ENCODE results near the gene LRRC56. TPM values are rescaled to one million over a fixed set of nuclear protein-coding genes. Genes with fewer than 3 reads are reported as not detected.
A peak's percentile ranks its signal among the peaks of the same experiment; 100 is the strongest.

The LRRC56 gene
- total and polyA plus RNA-seq, 2 of the 13 experiments (the other 11 are each of a cell fraction or from before 2014, with no cell fraction given), result 0.11 to 0.29 TPM

DNA sequence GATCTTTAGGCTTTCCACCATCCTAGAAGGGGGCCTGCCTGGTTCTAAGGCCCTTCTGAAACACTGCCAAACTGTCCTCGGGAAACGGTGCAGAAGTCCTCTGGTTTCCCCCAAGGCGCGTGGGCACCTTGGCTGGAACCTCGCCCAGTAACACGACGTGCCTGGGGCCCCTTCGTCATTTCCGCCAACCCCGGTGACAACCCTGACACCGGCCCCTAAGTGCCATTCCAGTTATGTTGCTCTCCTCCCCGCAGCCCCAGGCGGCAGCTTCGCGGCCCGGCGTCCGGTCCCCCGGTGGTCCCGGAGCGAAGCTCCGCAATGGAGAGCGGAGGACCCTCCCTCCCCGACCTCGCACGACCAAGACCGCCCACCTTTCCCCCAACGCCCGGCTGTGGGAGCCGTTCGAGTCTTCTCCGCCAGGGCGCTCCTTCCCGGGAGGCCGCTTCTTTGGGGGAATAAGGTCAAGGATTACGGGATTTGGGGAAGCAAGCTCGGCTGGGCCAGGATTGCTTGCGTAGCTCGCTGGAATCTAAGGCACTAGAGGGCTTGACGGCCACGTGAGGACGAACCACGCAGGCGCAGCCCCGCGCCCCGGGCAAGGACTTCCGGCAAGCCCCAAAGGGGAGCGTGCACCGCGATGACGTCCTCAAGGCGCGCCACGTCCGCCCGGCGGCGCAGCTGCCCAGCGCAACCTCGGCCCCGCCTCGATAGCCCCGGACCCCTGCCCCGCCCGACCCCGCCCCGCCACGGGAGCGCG is 30.9 kb upstream of the LRRC56 start (continued):
- TF ChIP-seq TEAD3 (CRISPR knock-in tag; optimal IDR thresholded peaks at IDR 0.05; ENCODE audit: borderline replicate concordance) (peak; percentile 19), FOXJ3 (CRISPR knock-in tag; IDR thresholded peaks at IDR 0.05; ENCODE audit: borderline replicate concordance) (peak; percentile 75), ZNF430 (CRISPR knock-in tag; IDR thresholded peaks at IDR 0.05) (0 out of 2 replicates have a peak, but pooled peaks have one; percentile 7), NKX3-1 (CRISPR knock-in tag; IDR thresholded peaks at IDR 0.05) (peak; percentile 74; the same call in 1 of the 2 replicates), CCDC6 (CRISPR knock-in tag; IDR thresholded peaks at IDR 0.05) (peak; percentile 89; the same call in 1 of the 2 replicates), ZNF547 (CRISPR knock-in tag; IDR thresholded peaks at IDR 0.05) (peak; percentile 71; the same call in 1 of the 2 replicates), ATF5 (CRISPR knock-in tag; IDR thresholded peaks at IDR 0.05; ENCODE audit: low read depth) (no peak), MXD3 (CRISPR knock-in tag; IDR thresholded peaks at IDR 0.05) (peak; percentile 60), ZNF34 (CRISPR knock-in tag; IDR thresholded peaks at IDR 0.05; ENCODE audit: borderline replicate concordance) (peak; percentile 29; the same call in 1 of the 2 replicates), ZBTB20 (CRISPR knock-in tag; IDR thresholded peaks at IDR 0.05; ENCODE audit: borderline replicate concordance, low read depth) (0 out of 2 replicates have a peak, but pooled peaks have one; percentile 69), ZSCAN29 (CRISPR knock-in tag; conservative IDR thresholded peaks at IDR 0.05) (0 out of 2 replicates have a peak, but pooled peaks have one; percentile 32), GMEB1 (CRISPR knock-in tag; IDR thresholded peaks at IDR 0.05; ENCODE audit: borderline replicate concordance) (peak; percentile 94), NCOA1 (CRISPR knock-in tag; IDR thresholded peaks at IDR 0.05) (peak; percentile 78; the same call in 1 of the 2 replicates), AKAP8 (CRISPR knock-in tag; IDR thresholded peaks at IDR 0.05) (peak; percentile 67), ZNF510 (CRISPR knock-in tag; IDR thresholded peaks at IDR 0.05; ENCODE audit: low read depth) (0 out of 2 replicates have a peak, but pooled peaks have one; percentile 46), POGK (CRISPR knock-in tag; conservative IDR thresholded peaks at IDR 0.05) (peak; percentile 81), MED13 (CRISPR knock-in tag; IDR thresholded peaks at IDR 0.05) (peak; percentile 90)
- TF ChIP-seq, protein P1, sequence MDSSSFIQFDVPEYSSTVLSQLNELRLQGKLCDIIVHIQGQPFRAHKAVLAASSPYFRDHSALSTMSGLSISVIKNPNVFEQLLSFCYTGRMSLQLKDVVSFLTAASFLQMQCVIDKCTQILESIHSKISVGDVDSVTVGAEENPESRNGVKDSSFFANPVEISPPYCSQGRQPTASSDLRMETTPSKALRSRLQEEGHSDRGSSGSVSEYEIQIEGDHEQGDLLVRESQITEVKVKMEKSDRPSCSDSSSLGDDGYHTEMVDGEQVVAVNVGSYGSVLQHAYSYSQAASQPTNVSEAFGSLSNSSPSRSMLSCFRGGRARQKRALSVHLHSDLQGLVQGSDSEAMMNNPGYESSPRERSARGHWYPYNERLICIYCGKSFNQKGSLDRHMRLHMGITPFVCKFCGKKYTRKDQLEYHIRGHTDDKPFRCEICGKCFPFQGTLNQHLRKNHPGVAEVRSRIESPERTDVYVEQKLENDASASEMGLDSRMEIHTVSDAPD (CRISPR knock-in tag; IDR thresholded peaks at IDR 0.05), result no peak
- TF ChIP-seq, protein P2, sequence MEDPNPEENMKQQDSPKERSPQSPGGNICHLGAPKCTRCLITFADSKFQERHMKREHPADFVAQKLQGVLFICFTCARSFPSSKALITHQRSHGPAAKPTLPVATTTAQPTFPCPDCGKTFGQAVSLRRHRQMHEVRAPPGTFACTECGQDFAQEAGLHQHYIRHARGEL (CRISPR knock-in tag; IDR thresholded peaks at IDR 0.05), result no peak
- TF ChIP-seq, protein P3, sequence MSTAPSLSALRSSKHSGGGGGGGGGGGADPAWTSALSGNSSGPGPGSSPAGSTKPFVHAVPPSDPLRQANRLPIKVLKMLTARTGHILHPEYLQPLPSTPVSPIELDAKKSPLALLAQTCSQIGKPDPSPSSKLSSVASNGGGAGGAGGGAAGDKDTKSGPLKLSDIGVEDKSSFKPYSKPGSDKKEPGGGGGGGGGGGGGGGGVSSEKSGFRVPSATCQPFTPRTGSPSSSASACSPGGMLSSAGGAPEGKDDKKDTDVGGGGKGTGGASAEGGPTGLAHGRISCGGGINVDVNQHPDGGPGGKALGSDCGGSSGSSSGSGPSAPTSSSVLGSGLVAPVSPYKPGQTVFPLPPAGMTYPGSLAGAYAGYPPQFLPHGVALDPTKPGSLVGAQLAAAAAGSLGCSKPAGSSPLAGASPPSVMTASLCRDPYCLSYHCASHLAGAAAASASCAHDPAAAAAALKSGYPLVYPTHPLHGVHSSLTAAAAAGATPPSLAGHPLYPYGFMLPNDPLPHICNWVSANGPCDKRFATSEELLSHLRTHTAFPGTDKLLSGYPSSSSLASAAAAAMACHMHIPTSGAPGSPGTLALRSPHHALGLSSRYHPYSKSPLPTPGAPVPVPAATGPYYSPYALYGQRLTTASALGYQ (CRISPR knock-in tag; IDR thresholded peaks at IDR 0.05), result 0 out of 2 replicates have a peak, but pooled peaks have one; percentile 24
